COLO829 (cell line): ENCODE results near the gene PPP1R3E.
"Not testable (repeated sequence)": the region's sequence is repeated elsewhere in the genome, so short reads cannot be mapped to it uniquely, and the experiment has no call there.

Experiments
- DNase-seq: peaks from one replicate; pipeline ENCODE4 v3.0.0; 2012; ENCODE audit warnings: low spot score

PPP1R3E gene

GRCh38 chr14:23297611-23298277 lies 4.9 kb downstream of the PPP1R3E start:
- DNase-seq = no peak

GRCh38 chr14:23297096-23297495 lies 5.6 kb downstream of the PPP1R3E start:
- DNase-seq = no peak

GRCh38 chr14:23296012-23296777 lies 6.5 kb downstream of the PPP1R3E start:
- DNase-seq = peak; percentile 24

GRCh38 chr14:23294734-23295561 lies 7.7 kb downstream of the PPP1R3E start:
- DNase-seq = peak; percentile 33

GRCh38 chr14:23286902-23287479 lies 15.7 kb downstream of the PPP1R3E start:
- no peak for DNase-seq

- DNase-seq = peak; percentile 95
Measured at GRCh38 chr14:23286020-23286901, 16.4 kb downstream of the PPP1R3E start, which contains the start of gene HOMEZ. TSS of gene HOMEZ (minus strand) at chr14:23286132. CDS start at chr14:23285952, 180 bp downstream.

- DNase-seq = no peak
Measured at GRCh38 chr14:23285530-23286019, 17.1 kb downstream of the PPP1R3E start.

- DNase-seq = no peak
Measured at GRCh38 chr14:23284654-23285529, 17.8 kb downstream of the PPP1R3E start.

GRCh38 chr14:23281247-23281646 lies 21.4 kb downstream of the PPP1R3E start:
- no peak for DNase-seq

GRCh38 chr14:23277928-23278327 lies 24.7 kb downstream of the PPP1R3E start:
- DNase-seq = not testable (repeated sequence)

- DNase-seq = no peak
Measured at GRCh38 chr14:23277189-23277588, 25.5 kb downstream of the PPP1R3E start.

- no peak for DNase-seq
Measured at GRCh38 chr14:23275412-23275811, 27.2 kb downstream of the PPP1R3E start.

- DNase-seq = no peak
Measured at GRCh38 chr14:23269193-23269592, 33.5 kb downstream of the PPP1R3E start.

GRCh38 chr14:23260849-23261248 lies 41.8 kb downstream of the PPP1R3E start:
- not testable (repeated sequence) for DNase-seq

- no peak for DNase-seq
Measured at GRCh38 chr14:23259426-23259825, 43.2 kb downstream of the PPP1R3E start.

GRCh38 chr14:23258256-23258655 lies 44.4 kb downstream of the PPP1R3E start:
- no peak for DNase-seq

- no peak for DNase-seq
Measured at GRCh38 chr14:23252420-23253333, 50.0 kb downstream of the PPP1R3E start.

- DNase-seq = no peak
Measured at GRCh38 chr14:23252006-23252405, 50.7 kb downstream of the PPP1R3E start.

GRCh38 chr14:23249824-23250223 lies 52.8 kb downstream of the PPP1R3E start:
- no peak for DNase-seq
